IMR-90 (cell line): ENCODE data around the gene USF1. TPM values are rescaled to one million over a fixed set of nuclear protein-coding genes. Genes with fewer than 3 reads are reported as not detected.

Experiments
- ATAC-seq: fragments of 200-7000 bp; cut with Tn5 transposase; 2 replicates; pipeline ENCODE4 v1.9.1; 2020; ENCODE audit warnings: low read depth, mild to moderate bottlenecking, moderate library complexity
- BruUV-seq: library from RNA; stranded (reverse); fragments of 400-500 nt; replicated peaks from 2 replicates; lab custom pipeline; 2021; lab: Mats Ljungman, UMichigan
- CTCF ChIA-PET: fragments of 300-600 bp; formaldehyde crosslinking; extraction: SDS; loops from one replicate; lab custom pipeline; 2021; ENCODE audit warnings: antibody characterized with exemption; lab: Yijun Ruan, JAX
- POLR2A ChIA-PET: fragments of 300-600 bp; sonication (Branson Sonifier 250); formaldehyde crosslinking; loops from one replicate; lab custom pipeline; 2022; ENCODE audit warnings: antibody characterized with exemption; ENCODE audit not compliant: unreplicated experiment; lab: Charles Lee
- DNase-seq: peaks from one replicate; pipeline ENCODE4 v3.0.0; 2013
- H2AFZ ChIP-seq: replicated peaks from 2 replicates; pipeline ENCODE3; 2013; ENCODE audit warnings: low read length, mild to moderate bottlenecking; ENCODE audit not compliant: poor library complexity
- H2AK5ac ChIP-seq: 2 replicates; pipeline ENCODE4 v1.6.1; 2013; ENCODE audit warnings: low read depth, low read length, inconsistent platforms
- H2AK9ac ChIP-seq: replicated peaks from 2 replicates; pipeline ENCODE3; 2013; ENCODE audit warnings: mild to moderate bottlenecking, low read depth, low read length, moderate library complexity; ENCODE audit not compliant: poor library complexity
- H2BK120ac ChIP-seq: 2 replicates; pipeline ENCODE4 v1.6.1; 2013; ENCODE audit warnings: low read depth, low read length, inconsistent platforms
- H2BK15ac ChIP-seq: 3 replicates; pipeline ENCODE4 v1.6.1; 2013; ENCODE audit warnings: low read depth, low read length, inconsistent platforms
- H2BK20ac ChIP-seq: 2 replicates; pipeline ENCODE4 v1.6.1; 2013; ENCODE audit warnings: low read depth, mild to moderate bottlenecking, inconsistent platforms, low read length, moderate library complexity
- H2BK5ac ChIP-seq: 2 replicates; pipeline ENCODE4 v1.6.1; 2013; ENCODE audit warnings: mild to moderate bottlenecking, low read depth, low read length, inconsistent platforms; ENCODE audit not compliant: poor library complexity, severe bottlenecking
- H3K14ac ChIP-seq: replicated peaks from 2 replicates; pipeline ENCODE4 v1.6.1; 2013; ENCODE audit warnings: low read depth, low read length, inconsistent platforms
- H3K18ac ChIP-seq: 2 replicates; pipeline ENCODE4 v1.6.1; 2013; ENCODE audit warnings: low read depth, low read length, control low read depth
- H3K23ac ChIP-seq: 2 replicates; pipeline ENCODE4 v1.6.1; 2013; ENCODE audit warnings: low read depth, low read length, inconsistent platforms
- H3K27ac ChIP-seq: 2 replicates; pipeline ENCODE4 v1.5.1; 2013; ENCODE audit warnings: mild to moderate bottlenecking, control low read depth, low read length; ENCODE audit not compliant: insufficient read depth
- H3K27me3 ChIP-seq: 2 replicates; pipeline ENCODE4 v1.6.1; 2013; ENCODE audit warnings: low read length; ENCODE audit not compliant: control insufficient read depth, insufficient read depth
- H3K36me3 ChIP-seq: 2 replicates; pipeline ENCODE4 v1.6.1; 2013; ENCODE audit warnings: low read length, mixed read lengths; ENCODE audit not compliant: control insufficient read depth, insufficient read depth
- H3K4ac ChIP-seq: 2 replicates; pipeline ENCODE4 v1.6.1; 2013; ENCODE audit warnings: low read depth, low read length, inconsistent platforms
- H3K4me1 ChIP-seq: 2 replicates; pipeline ENCODE4 v1.6.1; 2013; ENCODE audit warnings: low read length, mixed read lengths; ENCODE audit not compliant: control insufficient read depth, insufficient read depth
- H3K4me2 ChIP-seq: 2 replicates; pipeline ENCODE4 v1.6.1; 2013; ENCODE audit warnings: low read depth, mild to moderate bottlenecking, control low read depth, low read length, moderate library complexity
- H3K4me3 ChIP-seq: 2 replicates; pipeline ENCODE4 v1.5.1; 2013; ENCODE audit warnings: low read depth, mild to moderate bottlenecking, control low read depth, low read length, moderate library complexity; ENCODE audit not compliant: insufficient read depth
- H3K56ac ChIP-seq: 2 replicates; pipeline ENCODE4 v1.6.1; 2013; ENCODE audit warnings: low read length, inconsistent platforms; ENCODE audit not compliant: insufficient read depth; ENCODE audit errors: extremely low read depth
- H3K79me1 ChIP-seq, 2 experiments: 2 replicates each; pipeline ENCODE4 v1.6.1; 2013; ENCODE audit warnings: low read length in 2 of 2, inconsistent platforms in 1 of 2, low read depth in 1 of 2
- H3K9ac ChIP-seq: 2 replicates; pipeline ENCODE4 v1.6.1; 2013; ENCODE audit warnings: low read depth, low read length, control low read depth
- H3K9me1 ChIP-seq: 2 replicates; pipeline ENCODE4 v1.6.1; 2013; ENCODE audit warnings: low read length, inconsistent platforms; ENCODE audit not compliant: insufficient read depth
- H3K9me3 ChIP-seq: 2 replicates; pipeline ENCODE4 v1.6.1; 2013; ENCODE audit warnings: low read length; ENCODE audit not compliant: control insufficient read depth, insufficient read depth
- H4K20me1 ChIP-seq: 2 replicates; pipeline ENCODE4 v1.6.1; 2013; ENCODE audit warnings: low read length, inconsistent platforms; ENCODE audit not compliant: insufficient read depth
- H4K5ac ChIP-seq: 2 replicates; pipeline ENCODE4 v1.6.1; 2013; ENCODE audit warnings: mild to moderate bottlenecking, low read depth, low read length, control low read depth
- H4K8ac ChIP-seq, 2 experiments: 2 replicates each; pipeline ENCODE4 v1.6.1; 2013; ENCODE audit warnings: low read depth in 2 of 2, low read length in 2 of 2, control low read depth in 1 of 2, inconsistent platforms in 1 of 2
- H4K91ac ChIP-seq: 2 replicates; pipeline ENCODE4 v1.6.1; 2013; ENCODE audit warnings: low read depth, low read length, inconsistent platforms; ENCODE audit not compliant: insufficient read depth
- CTCF ChIP-seq: conservative IDR thresholded peaks from 2 replicates; pipeline ENCODE4 v1.5.1; 2012; ENCODE audit warnings: mild to moderate bottlenecking, low read depth, low read length, improper control_type of control experiment
- FOS ChIP-seq: fragments of 150-350 bp; IDR thresholded peaks from 2 replicates; pipeline ENCODE4 v1.6.1; 2016; ENCODE audit warnings: low read depth, low read length
- MAFK ChIP-seq: IDR thresholded peaks from 2 replicates; pipeline ENCODE4 v1.6.1; 2012; ENCODE audit warnings: low read depth, low read length, improper control_type of control experiment
- MXI1 ChIP-seq: IDR thresholded peaks from 2 replicates; pipeline ENCODE4 v1.6.1; 2012; ENCODE audit warnings: low read depth, mild to moderate bottlenecking, low read length, moderate library complexity, borderline replicate concordance
- RAD21 ChIP-seq: IDR thresholded peaks from 2 replicates; pipeline ENCODE4 v1.6.1; 2012; ENCODE audit warnings: low read length, improper control_type of control experiment
- RFX5 ChIP-seq: IDR thresholded peaks from 2 replicates; pipeline ENCODE4 v1.8.0; 2012; ENCODE audit warnings: low read depth, mild to moderate bottlenecking, low read length, moderate library complexity
- SMC3 ChIP-seq: fragments of 150-350 bp; IDR thresholded peaks from 2 replicates; pipeline ENCODE4 v1.6.1; 2016; ENCODE audit warnings: low read depth, mild to moderate bottlenecking, antibody characterized with exemption, low read length, moderate library complexity
- USF2 ChIP-seq: fragments of 150-350 bp; IDR thresholded peaks from 2 replicates; pipeline ENCODE4 v1.6.1; 2017; ENCODE audit warnings: mild to moderate bottlenecking, antibody characterized with exemption, low read length, low read depth
- WGBS, 2 experiments: methylation state at CpG; one replicate each; pipeline versions ENCODE4 v1.1.5 to v1.1.7; 2013; ENCODE audit warnings: missing lambda C conversion rate in 2 of 2; ENCODE audit not compliant: insufficient read length in 1 of 2; ENCODE audit errors: extremely low coverage in 2 of 2; 5-methylcytosine and 5-hydroxymethylcytosine counted together
- dilution Hi-C: fragments of 300-500 bp; cut with HindIII; formaldehyde crosslinking; loops from one replicate; pipeline ENCODE4 v1.14.3; 2018; ENCODE audit warnings: low sequenced_read_pairs; ENCODE audit not compliant: unreplicated experiment
- in situ Hi-C: fragments of 300-500 bp; cut with MboI; formaldehyde crosslinking; loops from 3 replicates; pipeline ENCODE4 v1.14.3; 2019; ENCODE audit warnings: low sequenced_read_pairs, inconsistent platforms, mixed read lengths
- intact Hi-C: fragments of 100-400 bp; cut with micrococcal nuclease; formaldehyde crosslinking; loops from 2 replicates; pipeline ENCODE4 v1.10.0; 2022
- polyA plus RNA-seq, 3 experiments: library from polyadenylated mRNA; depleted of rRNA; stranded (reverse); fragments of >200 nt; gene quantifications; 2 replicates each; pipeline ENCODE4 v1.2.3, GENCODE V29; 2012; ENCODE audit warnings: low replicate concordance in 1 of 3
- total RNA-seq: library from RNA; depleted of rRNA; stranded (reverse); fragments of >200 nt; gene quantifications from 2 replicates; pipeline ENCODE4 v1.2.3, GENCODE V29; 2012

The USF1 gene
- total and polyA plus RNA-seq, 2 of the 4 experiments (the other 2 are of a cell fraction) = 37.1 to 78.9 TPM

- Histone ChIP-seq H3K14ac (no peak overlapping the region), H3K79me1 (no peaks in the 10 kb centered on the region), H2AFZ (no peak overlapping the region), H2BK20ac (no peak overlapping the region), H2AK5ac (no peak overlapping the region), H3K9me3 (no peaks in the 10 kb centered on the region), H4K91ac (no peak overlapping the region), H2AK9ac (no peak overlapping the region), H3K9me1 (peaks cover 6% of the 10 kb centered on the region; the same call in 1 of the 2 replicates), H4K8ac (no peak overlapping the region), H4K20me1 (no peaks in the 10 kb centered on the region), H3K4ac (no peak overlapping the region), H3K4me2 (no peak overlapping the region), H3K56ac (no peak overlapping the region), H3K23ac (no peak overlapping the region), H3K27me3 (peaks cover 28% of the 10 kb centered on the region), H2BK5ac (no peak overlapping the region), H3K4me3 (no peak overlapping the region), H3K4me1 (peaks cover 3% of the 10 kb centered on the region; the same call in 1 of the 2 replicates), H4K5ac (no peak overlapping the region), H3K9ac (no peak overlapping the region), H3K27ac (no peak overlapping the region), H2BK120ac (no peak overlapping the region), H2BK15ac (no peak overlapping the region), H3K18ac (no peak overlapping the region), H3K36me3 (no peaks in the 10 kb centered on the region)
- DNase-seq = peak; percentile 33
- intact Hi-C loops = no loop called here
- no CpG with 5 or more reads among the region's 2 CpGs for WGBS, 2 experiments
- ChIA-PET CTCF (no interaction called here), POLR2A (no interaction called here)
- in situ Hi-C loops = no loop called here
- TF ChIP-seq RAD21 (no peak), FOS (no peak), CTCF (no peak), USF2 (no peak), MAFK (no peak), SMC3 (no peak), MXI1 (no peak), RFX5 (no peak)
- no TSS peak for BruUV-seq
- dilution Hi-C loops = no loop called here
- peak; percentile 38 for ATAC-seq
Observed at GRCh38 chr1:161021970-161022353, 23.8 kb downstream of the USF1 start.
